ENCODE data around the gene USF1. TPM values are rescaled to one million over a fixed set of nuclear protein-coding genes. Genes with fewer than 3 reads are reported as not detected.
A peak's percentile ranks its signal among the peaks of the same experiment; 100 is the strongest.

Gene USF1, protein sequence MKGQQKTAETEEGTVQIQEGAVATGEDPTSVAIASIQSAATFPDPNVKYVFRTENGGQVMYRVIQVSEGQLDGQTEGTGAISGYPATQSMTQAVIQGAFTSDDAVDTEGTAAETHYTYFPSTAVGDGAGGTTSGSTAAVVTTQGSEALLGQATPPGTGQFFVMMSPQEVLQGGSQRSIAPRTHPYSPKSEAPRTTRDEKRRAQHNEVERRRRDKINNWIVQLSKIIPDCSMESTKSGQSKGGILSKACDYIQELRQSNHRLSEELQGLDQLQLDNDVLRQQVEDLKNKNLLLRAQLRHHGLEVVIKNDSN
- total RNA-seq (2021), result 54.5 and 57.9 TPM in 2 replicates
- percentile 72 among the genes with signal in this experiment for Bru-seq, nascent RNA
- percentile 81 among the genes with signal in this experiment for BruChase-seq, experiment 1, labeled RNA remaining after a 2-hour chase
- BruChase-seq, experiment 2, labeled RNA remaining after a 6-hour chase, result percentile 85 among the genes with signal in this experiment
- long read RNA-seq, transcript USF1-203 (11 exons, 1,807 nt), result major isoform, 6 of 11 reads
- long read RNA-seq, partial matches to known transcripts, result 0 of 11 reads
- long read RNA-seq, other reads (novel, unspliced or antisense), result 3 of 11 reads

DNA sequence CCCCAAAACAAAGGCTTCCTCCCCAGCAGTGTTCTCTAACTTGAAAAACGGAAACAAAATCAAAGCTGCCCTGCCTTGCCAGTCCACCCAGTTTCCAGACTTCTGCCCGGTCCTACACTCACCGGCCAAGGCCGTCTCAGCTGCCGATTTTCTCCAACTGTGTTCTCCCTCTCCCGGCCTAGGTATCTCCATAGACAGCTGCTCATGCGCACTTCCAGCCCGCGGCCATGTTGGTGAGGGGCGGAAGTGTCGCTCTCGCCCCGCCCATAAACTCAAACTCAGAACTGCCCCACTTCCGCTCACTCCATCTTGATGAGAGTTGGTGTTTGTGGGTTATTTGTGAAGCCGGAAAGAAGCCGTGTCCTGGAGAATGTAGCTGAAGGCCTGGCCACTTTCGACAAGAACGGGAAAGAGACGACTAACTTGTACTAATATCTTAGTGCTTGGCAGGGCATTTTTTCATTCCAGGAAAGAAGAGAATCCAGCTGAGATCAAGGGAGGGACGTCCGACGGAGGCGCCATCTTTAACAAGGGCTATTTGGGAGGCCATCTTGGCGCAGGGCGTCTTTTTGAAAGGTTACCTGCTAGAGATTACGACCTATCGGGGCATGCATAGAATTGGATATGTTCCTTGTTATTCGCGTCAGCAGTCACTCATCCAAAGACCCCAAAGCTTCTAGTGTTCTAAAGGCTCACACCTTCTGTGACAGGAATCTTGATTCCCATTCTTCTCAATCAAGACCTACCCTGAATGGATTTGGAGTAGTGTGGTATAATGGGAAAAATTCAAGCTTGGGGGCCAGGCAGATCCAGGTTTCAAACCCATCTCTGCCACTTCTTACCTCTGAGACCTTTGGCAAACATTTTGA is at the start of gene USF1:
USF1 (minus strand) TSS at position 242 of the 869 bp plus-strand sequence. CDS start 2,702 bp downstream, outside the sequence.
- BruUV-seq (replicated peaks), result TSS peak; percentile 92
- ChIA-PET CTCF (interaction anchor here (0.9 to 1.3 kb wide), 2 partner anchors 52 to 92 kb away, joined by 3 to 4 read pairs; partner anchors contain the start of gene KLHDC9), POLR2A (ENCODE audit: low non-redundant PET) (interaction anchor here (0.7 to 1.0 kb wide), 3 partner anchors 39 to 105 kb away, joined by 4 to 6 read pairs (median 4); no protein-coding TSS in a partner anchor)
- H3K4me1 ChIP-seq (ENCODE audit: insufficient read depth, low read length, poor library complexity, severe bottlenecking), result no peaks in the 10 kb centered on the region
- TF ChIP-seq, protein P1, sequence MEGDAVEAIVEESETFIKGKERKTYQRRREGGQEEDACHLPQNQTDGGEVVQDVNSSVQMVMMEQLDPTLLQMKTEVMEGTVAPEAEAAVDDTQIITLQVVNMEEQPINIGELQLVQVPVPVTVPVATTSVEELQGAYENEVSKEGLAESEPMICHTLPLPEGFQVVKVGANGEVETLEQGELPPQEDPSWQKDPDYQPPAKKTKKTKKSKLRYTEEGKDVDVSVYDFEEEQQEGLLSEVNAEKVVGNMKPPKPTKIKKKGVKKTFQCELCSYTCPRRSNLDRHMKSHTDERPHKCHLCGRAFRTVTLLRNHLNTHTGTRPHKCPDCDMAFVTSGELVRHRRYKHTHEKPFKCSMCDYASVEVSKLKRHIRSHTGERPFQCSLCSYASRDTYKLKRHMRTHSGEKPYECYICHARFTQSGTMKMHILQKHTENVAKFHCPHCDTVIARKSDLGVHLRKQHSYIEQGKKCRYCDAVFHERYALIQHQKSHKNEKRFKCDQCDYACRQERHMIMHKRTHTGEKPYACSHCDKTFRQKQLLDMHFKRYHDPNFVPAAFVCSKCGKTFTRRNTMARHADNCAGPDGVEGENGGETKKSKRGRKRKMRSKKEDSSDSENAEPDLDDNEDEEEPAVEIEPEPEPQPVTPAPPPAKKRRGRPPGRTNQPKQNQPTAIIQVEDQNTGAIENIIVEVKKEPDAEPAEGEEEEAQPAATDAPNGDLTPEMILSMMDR (conservative IDR thresholded peaks at IDR 0.05; ENCODE audit: low read depth, low read length), result no peak
- TF ChIP-seq EZH2 (IDR thresholded peaks at IDR 0.05; ENCODE audit: borderline replicate concordance, low read depth, low read length, poor library complexity, severe bottlenecking), result no peak
- peak within 1 kb of the TSS; percentile 70 for H3K4me3 ChIP-seq (ENCODE audit: low read depth, low read length, poor library complexity, severe bottlenecking)
- H3K9me3 ChIP-seq (ENCODE audit: low read depth, low read length, poor library complexity, severe bottlenecking), result no peaks in the 10 kb centered on the region
- intact Hi-C loops (cut with micrococcal nuclease; ENCODE audit: unreplicated experiment), result loop anchor here (2.0 to 5.0 kb wide), 2 partner anchors 46 to 87 kb away; partner anchors contain the start of gene DEDD
- no peaks in the 10 kb centered on the region for H3K27me3 ChIP-seq (replicated peaks; ENCODE audit: insufficient read depth, low read depth, low read length, poor library complexity)
- peaks cover 22% of the 10 kb centered on the region for H3K36me3 ChIP-seq (ENCODE audit: insufficient read depth, low read length, poor library complexity, severe bottlenecking)
- peak; percentile 98 for DNase-seq (ENCODE audit: low spot score)
- H3K27ac ChIP-seq (ENCODE audit: low read depth, low read length, poor library complexity, severe bottlenecking), result peak within 1 kb of the TSS; percentile 85

DNA sequence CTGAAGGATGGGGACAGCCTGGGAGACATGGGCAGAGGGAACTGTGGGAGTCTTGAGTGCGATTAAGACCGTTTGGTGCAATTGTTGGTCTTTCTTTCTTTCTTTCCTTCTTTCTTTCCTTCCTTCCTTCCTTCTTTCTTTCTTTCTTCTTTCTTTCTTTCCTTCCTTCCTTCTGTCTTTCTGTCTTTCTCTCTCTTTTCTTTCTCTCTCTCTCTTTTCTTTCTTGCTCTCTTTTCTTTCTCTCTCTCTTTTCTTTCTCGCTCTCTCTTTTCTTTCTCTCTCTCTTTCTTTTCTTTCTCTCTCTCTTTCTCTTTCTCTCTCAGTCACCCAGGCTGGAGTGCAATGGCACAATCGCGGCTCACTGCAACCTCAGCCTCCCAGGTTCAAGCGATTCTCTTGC is 49.5 kb upstream of the USF1 start:
- H3K27me3 ChIP-seq (replicated peaks; ENCODE audit: insufficient read depth, low read depth, low read length, poor library complexity), result peaks cover 3% of the 10 kb centered on the region
- POLR2A ChIA-PET (ENCODE audit: low non-redundant PET), result no interaction called here
- CTCF ChIA-PET, result no interaction called here
- intact Hi-C loops (cut with micrococcal nuclease; ENCODE audit: unreplicated experiment), result loop anchor here (10.0 kb wide), 1 partner anchor 370 kb away; no protein-coding TSS in a partner anchor
- no peaks in the 10 kb centered on the region for H3K9me3 ChIP-seq (ENCODE audit: low read depth, low read length, poor library complexity, severe bottlenecking)
- peaks cover 5% of the 10 kb centered on the region for H3K36me3 ChIP-seq (ENCODE audit: insufficient read depth, low read length, poor library complexity, severe bottlenecking)
- TF ChIP-seq EZH2 (IDR thresholded peaks at IDR 0.05; ENCODE audit: borderline replicate concordance, low read depth, low read length, poor library complexity, severe bottlenecking), result no peak
- TF ChIP-seq, protein P1 (conservative IDR thresholded peaks at IDR 0.05; ENCODE audit: low read depth, low read length), result no peak
- no TSS peak for BruUV-seq (replicated peaks)
- H3K4me3 ChIP-seq (ENCODE audit: low read depth, low read length, poor library complexity, severe bottlenecking), result no peak overlapping the region
- no peak overlapping the region for H3K27ac ChIP-seq (ENCODE audit: low read depth, low read length, poor library complexity, severe bottlenecking)
- no peak for DNase-seq (ENCODE audit: low spot score)
- H3K4me1 ChIP-seq (ENCODE audit: insufficient read depth, low read length, poor library complexity, severe bottlenecking), result no peaks in the 10 kb centered on the region

DNA sequence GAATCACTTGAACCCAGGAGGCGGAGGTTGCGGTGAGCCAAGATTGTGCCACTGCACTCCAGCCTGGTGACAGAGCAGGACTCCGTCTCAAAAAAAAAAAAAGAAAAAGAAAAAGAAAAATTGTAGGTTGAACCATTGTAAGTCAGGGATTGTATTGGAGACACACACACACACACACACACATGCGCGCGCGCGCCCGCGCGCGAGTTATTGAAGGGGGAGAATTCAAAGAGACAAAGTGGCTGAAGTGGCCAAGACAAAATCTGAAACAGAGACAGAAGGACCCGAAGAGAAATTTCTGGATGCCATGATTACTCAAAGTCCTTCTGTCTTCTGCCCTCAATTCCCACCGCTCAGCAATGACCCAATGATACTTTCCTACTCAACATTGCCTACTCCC is 48.7 kb upstream of the USF1 start:
- no peaks in the 10 kb centered on the region for H3K9me3 ChIP-seq (ENCODE audit: low read depth, low read length, poor library complexity, severe bottlenecking)
- ChIA-PET CTCF (no interaction called here), POLR2A (ENCODE audit: low non-redundant PET) (no interaction called here)
- peaks cover 3% of the 10 kb centered on the region for H3K27me3 ChIP-seq (replicated peaks; ENCODE audit: insufficient read depth, low read depth, low read length, poor library complexity)
- DNase-seq (ENCODE audit: low spot score), result no peak
- no peaks in the 10 kb centered on the region for H3K36me3 ChIP-seq (ENCODE audit: insufficient read depth, low read length, poor library complexity, severe bottlenecking)
- no peak for TF ChIP-seq EZH2 (IDR thresholded peaks at IDR 0.05; ENCODE audit: borderline replicate concordance, low read depth, low read length, poor library complexity, severe bottlenecking)
- TF ChIP-seq, protein P1 (conservative IDR thresholded peaks at IDR 0.05; ENCODE audit: low read depth, low read length), result no peak
- H3K4me1 ChIP-seq (ENCODE audit: insufficient read depth, low read length, poor library complexity, severe bottlenecking), result no peaks in the 10 kb centered on the region
- intact Hi-C loops (cut with micrococcal nuclease; ENCODE audit: unreplicated experiment), result loop anchor here (5.0 to 10.0 kb wide), 2 partner anchors 47 to 370 kb away; partner anchors contain the start of gene USF1
- no TSS peak for BruUV-seq (replicated peaks)
- H3K4me3 ChIP-seq (ENCODE audit: low read depth, low read length, poor library complexity, severe bottlenecking), result no peak overlapping the region
- no peak overlapping the region for H3K27ac ChIP-seq (ENCODE audit: low read depth, low read length, poor library complexity, severe bottlenecking)
